Stimulated activated naive CD4-positive, alpha-beta T cell treated with Interleukin-2 at 50 U/mL for 16 hours (primary cell): ENCODE measurements around the gene PEX26.
"Not testable (repeated sequence)": the region's sequence is repeated elsewhere in the genome, so short reads cannot be mapped to it uniquely, and the experiment has no call there.

Source experiments
- DNase-seq: peaks from one replicate; lab custom pipeline; 2025; lab: John Stamatoyannopoulos, UW

PEX26 gene

GRCh38 chr22:18077639-18078328 lies at the start of gene PEX26:
Gene PEX26, plus strand, starts transcription at chr22:18077990. Its CDS starts 387 bp downstream, at chr22:18078377.
- DNase-seq: peak; percentile 95

DNA sequence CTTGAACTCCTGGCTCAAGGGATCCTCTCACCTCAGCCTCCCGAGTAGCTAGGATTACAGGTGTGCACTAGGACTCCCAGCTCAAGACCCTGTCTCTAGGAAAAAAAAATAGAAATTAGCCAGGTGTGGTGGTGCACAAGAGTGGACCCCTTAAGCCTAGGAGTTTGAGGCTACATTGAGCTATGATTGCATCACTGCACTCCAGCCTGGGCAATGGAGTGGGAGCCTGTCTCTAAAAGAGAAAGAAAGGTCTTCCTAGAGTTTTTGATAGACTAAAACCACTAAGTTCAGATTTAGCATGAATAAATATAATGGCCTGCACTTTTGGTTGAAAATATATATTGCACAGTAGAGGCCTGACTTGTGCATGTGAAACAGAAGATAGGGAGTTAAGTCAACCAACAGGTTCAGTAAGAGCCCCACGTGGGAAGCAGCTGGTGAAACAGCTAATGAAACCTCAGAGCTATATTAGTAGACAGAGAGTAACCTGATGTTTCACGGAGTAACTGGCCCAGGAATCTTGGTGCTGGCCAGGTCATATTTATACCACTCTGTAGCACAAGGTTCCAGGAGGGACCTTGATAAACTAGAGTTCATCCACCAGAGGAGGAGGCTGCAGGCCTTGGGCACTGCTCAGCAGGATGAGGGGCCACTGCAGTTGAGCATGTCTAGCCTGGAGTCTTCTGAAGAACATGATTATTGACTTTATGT lies 48.8 kb upstream of the PEX26 start:
- no peak for DNase-seq

- no peak for DNase-seq
Observed at GRCh38 chr22:18029686-18030267, 48.0 kb upstream of the PEX26 start.

DNA sequence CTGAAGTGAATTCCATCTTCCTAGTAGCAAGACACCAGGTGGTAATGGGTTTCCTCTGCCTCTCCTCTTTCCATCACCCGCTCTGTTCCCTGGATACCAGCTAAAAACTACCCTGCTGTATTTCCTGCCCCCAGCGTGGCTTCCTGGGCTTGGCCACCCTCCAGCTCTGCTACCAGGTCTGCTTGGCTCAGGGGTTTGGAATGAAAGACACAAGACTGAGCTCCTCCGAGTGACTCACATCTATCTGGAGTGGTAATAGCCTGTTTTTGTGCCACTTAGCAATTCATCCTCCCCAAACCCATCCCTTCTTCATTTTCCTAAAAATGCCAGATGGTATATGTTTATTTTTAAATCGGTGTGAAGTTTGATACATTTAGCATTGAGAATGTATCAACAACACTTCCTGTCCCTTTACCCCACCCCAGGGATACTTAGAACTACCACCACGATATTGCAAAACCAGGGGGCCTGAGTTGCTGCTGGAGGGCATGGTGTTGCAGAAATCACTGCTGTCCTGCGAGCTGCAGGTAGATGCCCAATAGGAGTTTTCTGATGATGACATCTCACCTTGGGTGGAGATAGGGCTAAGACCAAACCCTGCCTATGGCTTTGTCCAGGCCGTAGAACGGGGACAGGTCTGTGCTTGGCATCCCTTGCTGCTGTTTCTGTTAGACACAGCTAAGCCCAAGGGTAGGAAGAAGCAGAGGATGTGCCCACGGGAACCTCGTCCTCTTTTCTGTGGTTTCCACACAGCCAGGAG lies 45.9 kb upstream of the PEX26 start:
- DNase-seq: no peak

DNA sequence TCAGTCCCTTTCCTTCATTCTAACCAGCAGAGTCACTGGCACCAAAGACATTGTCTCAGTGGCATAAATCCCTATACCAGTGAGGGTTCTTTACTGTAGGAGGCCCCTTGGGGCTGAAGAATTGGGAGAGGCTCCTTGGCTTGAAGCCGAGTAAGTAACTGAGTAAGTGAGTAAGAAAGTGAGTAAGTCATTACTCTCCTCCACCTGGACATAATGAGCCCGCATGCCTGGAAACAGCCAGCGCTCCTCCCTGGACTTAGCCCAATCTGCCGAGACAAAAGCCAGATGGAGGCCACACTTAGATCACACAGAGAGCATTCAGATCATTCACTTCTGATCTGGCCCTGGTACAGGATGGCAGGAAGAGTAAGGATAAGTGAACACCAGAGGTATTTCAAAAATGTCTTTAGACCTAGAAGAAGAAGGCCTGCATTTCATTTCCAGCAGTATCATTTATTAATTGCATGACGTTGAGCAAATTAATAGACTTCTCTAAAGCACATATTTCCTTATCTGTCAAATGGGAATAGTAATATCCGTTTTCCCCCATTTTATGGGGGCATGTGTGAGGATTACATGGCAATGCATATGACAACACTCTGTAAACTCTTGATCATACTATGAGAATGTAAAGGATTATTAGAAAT lies 45.2 kb upstream of the PEX26 start:
- no peak for DNase-seq

GRCh38 chr22:18033204-18033998 lies 44.4 kb upstream of the PEX26 start:
- DNase-seq: no peak

DNA sequence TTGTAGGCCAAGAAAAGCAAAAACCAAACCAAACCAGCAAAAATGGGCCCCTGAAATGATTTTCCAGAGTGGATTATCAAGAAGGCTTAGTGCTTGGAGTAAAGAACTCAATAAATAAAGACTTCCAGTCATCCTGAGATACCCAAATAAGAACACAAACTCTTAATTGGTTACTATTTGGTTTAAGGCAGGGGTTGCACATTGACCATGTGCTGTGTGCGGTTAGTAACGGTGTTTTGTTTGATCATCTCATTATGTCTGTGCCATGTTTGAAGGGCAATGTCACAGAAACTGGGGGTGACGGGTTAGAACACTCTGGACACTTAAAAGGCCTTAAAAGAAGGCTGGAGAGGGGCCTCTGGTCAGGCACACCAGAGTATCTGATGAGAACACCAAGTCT lies 43.7 kb upstream of the PEX26 start:
- DNase-seq: no peak

DNA sequence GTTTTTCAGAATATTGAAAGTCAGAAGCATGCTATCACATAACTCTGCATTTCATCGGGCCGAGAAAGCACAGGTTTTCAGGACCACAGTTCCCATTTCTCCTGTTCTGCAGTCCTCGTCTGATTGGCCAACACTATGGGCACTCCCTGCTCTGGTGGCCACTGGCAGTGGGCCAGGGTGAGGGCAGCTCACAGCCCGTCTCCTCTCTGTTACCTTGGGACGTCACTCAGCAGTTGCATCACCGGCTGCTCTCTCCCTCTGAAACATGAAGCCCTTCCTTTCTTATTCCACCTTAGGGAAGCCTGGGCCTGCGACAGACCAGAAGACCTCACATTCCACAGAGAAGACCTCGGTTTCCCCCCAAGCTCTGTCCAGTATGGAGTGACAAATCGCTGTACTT lies 42.0 kb upstream of the PEX26 start:
- DNase-seq: no peak

- DNase-seq: not testable (repeated sequence)
Observed at GRCh38 chr22:18040898-18041297, 36.9 kb upstream of the PEX26 start.

GRCh38 chr22:18042685-18043084 lies 35.1 kb upstream of the PEX26 start:
- DNase-seq: no peak

GRCh38 chr22:18044548-18045271 lies 33.1 kb upstream of the PEX26 start:
- DNase-seq: no peak

- no peak for DNase-seq
Observed at GRCh38 chr22:18045794-18046193, 32.0 kb upstream of the PEX26 start.

GRCh38 chr22:18048041-18048440 lies 29.7 kb upstream of the PEX26 start:
- no peak for DNase-seq

DNA sequence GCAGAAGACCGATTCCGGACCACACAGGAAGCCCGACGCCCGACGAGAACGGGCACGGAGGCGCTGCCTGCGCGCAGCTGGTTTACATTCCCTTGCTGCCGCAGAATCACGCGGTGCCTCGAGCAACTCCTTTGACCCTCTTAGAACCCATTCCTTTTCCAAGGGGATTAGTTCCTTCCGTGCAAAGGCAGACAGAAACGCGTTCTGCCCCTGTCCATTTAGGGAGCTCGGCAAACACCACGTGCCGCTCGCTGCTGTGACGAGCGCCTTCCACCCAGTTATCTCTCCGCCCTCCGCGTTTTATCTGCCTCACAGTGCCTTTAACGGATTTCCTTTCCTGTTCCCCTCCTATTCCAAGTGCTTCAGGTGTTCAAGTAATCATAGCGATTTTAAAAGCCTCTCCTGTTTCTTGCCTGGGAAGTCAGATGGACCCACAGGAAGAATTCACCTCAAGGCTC lies 29.3 kb upstream of the PEX26 start:
- no peak for DNase-seq

DNA sequence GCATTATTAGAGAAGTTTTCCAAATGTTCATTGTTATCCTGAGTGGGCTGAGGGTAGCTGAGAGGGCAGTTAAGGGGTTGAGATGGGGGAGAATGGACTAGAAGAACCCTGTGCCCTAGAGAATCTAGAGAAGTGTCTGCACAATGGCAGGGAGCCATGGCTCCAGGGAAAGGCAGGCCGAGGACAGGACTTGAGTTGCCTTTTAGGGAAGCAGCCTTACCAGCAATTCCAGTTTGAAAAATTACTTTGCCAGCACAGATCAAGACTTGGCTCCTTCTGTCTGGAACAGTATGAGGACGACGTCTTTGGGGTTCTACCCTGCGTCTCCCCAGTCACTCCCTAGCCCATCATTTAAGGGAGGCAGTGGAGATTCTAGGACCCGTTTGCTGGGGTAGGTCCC lies 27.7 kb upstream of the PEX26 start:
- no peak for DNase-seq

DNA sequence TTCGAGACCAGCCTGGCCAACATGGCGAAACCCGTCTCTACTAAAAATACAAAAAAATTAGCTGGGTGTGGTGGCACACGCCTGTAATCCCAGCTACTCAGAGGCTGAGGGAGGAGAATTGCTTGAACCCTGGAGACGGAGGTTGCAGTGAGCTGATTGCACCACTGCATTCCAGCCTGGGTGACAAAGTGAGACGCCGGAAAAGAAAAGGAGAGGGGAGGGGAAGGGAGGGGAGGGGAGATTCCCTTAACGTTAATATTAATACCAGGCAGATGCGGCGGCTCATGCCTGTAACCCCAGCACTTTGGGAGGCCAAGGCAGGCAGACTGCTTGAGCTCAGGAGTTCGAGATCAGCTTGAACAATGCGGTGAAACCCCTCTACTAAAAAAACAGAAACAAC lies 26.7 kb upstream of the PEX26 start:
- not testable (repeated sequence) for DNase-seq

DNA sequence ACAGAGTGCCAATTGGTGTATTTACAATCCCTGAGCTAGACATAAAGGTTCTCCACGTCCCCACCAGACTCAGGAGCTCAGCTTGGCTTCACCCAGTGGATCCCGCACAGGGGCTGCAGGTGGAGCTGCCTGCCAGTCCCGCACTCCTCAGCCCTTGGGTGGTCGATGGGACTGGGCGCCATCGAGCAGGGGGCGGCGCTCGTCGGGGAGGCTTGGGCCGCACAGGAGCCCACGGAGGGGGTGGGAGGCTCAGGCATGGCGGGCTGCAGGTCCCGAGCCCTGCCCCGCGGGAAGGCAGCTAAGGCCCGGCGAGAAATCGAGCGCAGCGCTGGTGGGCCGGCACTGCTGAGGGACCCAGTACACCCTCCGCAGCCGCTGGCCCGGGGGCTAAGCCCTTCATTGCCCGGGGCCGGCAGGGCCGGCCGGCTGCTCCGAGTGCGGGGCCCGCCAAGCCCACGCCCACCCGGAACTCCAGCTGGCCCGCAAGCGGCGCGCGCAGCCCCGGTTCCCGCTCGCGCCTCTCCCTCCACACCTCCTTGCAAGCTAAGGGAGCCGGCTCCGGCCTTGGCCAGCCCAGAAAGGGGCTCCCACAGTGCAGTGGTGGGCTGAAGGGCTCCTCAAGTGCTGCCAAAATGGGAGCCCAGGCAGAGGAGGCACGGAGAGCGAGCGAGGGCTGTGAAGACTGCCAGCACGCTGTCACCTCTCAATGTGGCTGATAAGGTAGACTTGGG lies 24.4 kb upstream of the PEX26 start:
- DNase-seq: not testable (repeated sequence)

DNA sequence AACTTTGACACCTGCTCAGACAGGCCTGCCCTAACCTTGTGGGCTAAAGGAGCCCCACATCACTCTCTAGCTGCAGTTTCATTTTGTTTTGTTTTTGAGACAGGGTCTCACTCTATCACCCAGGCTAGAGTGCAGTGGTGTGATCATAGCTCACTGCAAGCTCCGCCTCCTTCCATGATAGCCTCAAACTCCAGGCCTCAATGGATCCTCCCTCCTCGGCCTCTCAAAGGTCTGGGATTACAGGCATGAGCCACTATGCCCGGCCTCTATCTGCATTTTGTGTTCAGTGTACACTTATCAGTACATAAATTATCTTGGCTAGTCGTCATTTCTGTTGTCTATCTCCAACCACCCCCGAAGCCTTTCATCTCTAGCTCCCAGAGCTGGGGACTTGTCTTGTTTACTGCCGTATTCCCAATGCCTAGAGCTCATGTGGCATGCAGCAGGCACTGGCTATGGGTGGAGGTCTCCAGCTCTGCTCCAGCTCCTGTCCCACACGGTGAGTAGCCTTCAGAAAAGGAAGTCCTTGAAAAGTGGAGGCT lies 22.1 kb upstream of the PEX26 start:
- no peak for DNase-seq

DNA sequence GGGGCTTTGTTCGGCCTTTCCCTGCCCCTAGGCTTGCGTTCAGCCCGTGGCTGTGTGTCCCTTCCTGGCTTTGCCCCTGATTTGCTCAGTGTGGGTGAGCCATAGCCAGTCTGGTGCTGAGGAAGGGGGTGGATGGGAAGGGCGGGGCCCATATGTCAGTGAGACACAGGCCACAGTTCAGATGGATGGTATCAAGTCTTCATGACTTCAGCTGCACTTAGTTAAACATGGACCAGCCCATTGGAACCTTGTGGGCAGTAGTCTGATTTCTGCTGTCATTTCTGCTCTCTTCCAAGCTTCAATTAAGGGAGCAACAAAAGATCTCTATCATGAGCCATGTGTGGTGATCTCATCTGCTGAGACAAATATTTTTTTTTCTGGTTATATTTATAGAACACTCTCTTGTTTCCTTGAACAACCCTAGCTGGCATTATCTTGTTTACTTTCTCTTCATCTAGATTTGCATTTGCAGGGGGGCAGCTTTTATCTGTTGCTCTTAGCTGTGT lies 21.6 kb upstream of the PEX26 start:
- no peak for DNase-seq
